Caco-2 (cell line): ENCODE results near the gene USP24. TPM values are rescaled to one million over a fixed set of nuclear protein-coding genes. Genes with fewer than 3 reads are reported as not detected.

Source experiments
- BruUV-seq: library from RNA; stranded (reverse); fragments of 400-500 nt; replicated peaks from 2 replicates; lab custom pipeline; 2021; lab: Mats Ljungman, UMichigan
- CTCF ChIA-PET: fragments of 300-600 bp; sonication (Branson Sonifier 250); formaldehyde crosslinking; loops from one replicate; lab custom pipeline; 2022; ENCODE audit warnings: antibody characterized with exemption; lab: Charles Lee
- POLR2A ChIA-PET: fragments of 300-600 bp; sonication (Branson Sonifier 250); formaldehyde crosslinking; loops from one replicate; lab custom pipeline; 2022; ENCODE audit warnings: antibody characterized with exemption; lab: Charles Lee
- DNase-seq, 2 experiments: peaks; one replicate each; pipeline versions ENCODE4 v3.0.0 to v3.0.0-alpha.2; 2020 to 2022
- H3K27me3 ChIP-seq: replicated peaks from 2 replicates; pipeline ENCODE4 v1.6.0; 2011; ENCODE audit warnings: low read length; ENCODE audit not compliant: control insufficient read depth, insufficient read depth
- H3K36me3 ChIP-seq: 2 replicates; pipeline ENCODE4 v1.5.1; 2011; ENCODE audit warnings: low read length; ENCODE audit not compliant: control insufficient read depth, insufficient read depth
- H3K4me1 ChIP-seq: fragments of 250-450 bp; sonication (Bioruptor Pico); 2 replicates; pipeline ENCODE4 v1.5.1; 2020; ENCODE audit warnings: mild to moderate bottlenecking
- H3K4me3 ChIP-seq: 2 replicates; pipeline ENCODE4 v1.5.1; 2011; ENCODE audit warnings: low read depth, mild to moderate bottlenecking, control low read depth, low read length
- H3K9me3 ChIP-seq: fragments of 250-450 bp; sonication (Bioruptor Pico); 2 replicates; pipeline ENCODE4 v1.5.1; 2020; ENCODE audit warnings: mild to moderate bottlenecking, moderate library complexity
- H3K27ac Mint-ChIP-seq: one replicate; pipeline ENCODE4 v1.8.0; 2022; ENCODE audit warnings: mixed read lengths; ENCODE audit not compliant: unreplicated experiment
- H3K27me3 Mint-ChIP-seq: one replicate; pipeline ENCODE4 v1.8.0; 2022; ENCODE audit warnings: mixed read lengths; ENCODE audit not compliant: insufficient read depth, unreplicated experiment
- H3K36me3 Mint-ChIP-seq: one replicate; pipeline ENCODE4 v1.8.0; 2022; ENCODE audit warnings: mild to moderate bottlenecking, mixed read lengths; ENCODE audit not compliant: insufficient read depth, unreplicated experiment
- H3K4me1 Mint-ChIP-seq: one replicate; pipeline ENCODE4 v1.8.0; 2022; ENCODE audit warnings: low read depth, mixed read lengths; ENCODE audit not compliant: unreplicated experiment
- H3K4me3 Mint-ChIP-seq: one replicate; pipeline ENCODE4 v1.8.0; 2022; ENCODE audit warnings: mild to moderate bottlenecking, moderate library complexity, mixed read lengths; ENCODE audit not compliant: unreplicated experiment
- H3K9me3 Mint-ChIP-seq: one replicate; pipeline ENCODE4 v1.8.0; 2022; ENCODE audit warnings: mixed read lengths; ENCODE audit not compliant: unreplicated experiment
- CTCF ChIP-seq, 2 experiments: fragments of 200-600 bp in 1 of 2; IDR thresholded peaks; 1 replicate in 1 of 2; 2 replicates in 1 of 2; pipeline versions ENCODE4 v1.5.1 to v1.8.0; 2011 to 2022; ENCODE audit warnings: antibody characterized with exemption in 1 of 2, control low read depth in 1 of 2, inconsistent platforms in 1 of 2, low read depth in 1 of 2, low read length in 1 of 2, mild to moderate bottlenecking in 1 of 2, moderate library complexity in 1 of 2; ENCODE audit not compliant: insufficient read depth in 1 of 2, severe bottlenecking in 1 of 2, unreplicated experiment in 1 of 2
- intact Hi-C: fragments of 100-400 bp; cut with micrococcal nuclease; formaldehyde crosslinking; loops from one replicate; pipeline ENCODE4 v1.10.0; 2022; ENCODE audit not compliant: unreplicated experiment
- total RNA-seq: library from RNA; stranded (reverse); gene quantifications from 2 replicates; pipeline ENCODE4 v1.2.3, GENCODE V29; 2022

USP24 gene
- total RNA-seq, 1 experiment from 2014 or later = 34.7 TPM

GRCh38 chr1:55087439-55087838 lies 127.7 kb downstream of the USP24 start:
- no peak for TF ChIP-seq CTCF (IDR thresholded peaks at IDR 0.05; ENCODE audit: insufficient read depth in 1 of 2, low read depth in 1 of 2, low read length in 1 of 2, severe bottlenecking in 1 of 2, unreplicated experiment in 1 of 2)
- POLR2A ChIA-PET = no interaction called here
- no peak overlapping the region for H3K4me3 Mint-ChIP-seq
- no peaks in the 10 kb centered on the region for H3K9me3 Mint-ChIP-seq
- H3K4me1 ChIP-seq = no peaks in the 10 kb centered on the region
- no peaks in the 10 kb centered on the region for H3K9me3 ChIP-seq
- BruUV-seq = no TSS peak
- intact Hi-C loops = no loop called here
- H3K27me3 ChIP-seq = no peaks in the 10 kb centered on the region
- no peak overlapping the region for H3K4me3 ChIP-seq
- no peaks in the 10 kb centered on the region for H3K27me3 Mint-ChIP-seq
- CTCF ChIA-PET = no interaction called here
- no peaks in the 10 kb centered on the region for H3K4me1 Mint-ChIP-seq
- peaks cover 49% of the 10 kb centered on the region for H3K36me3 Mint-ChIP-seq
- peaks cover 1% of the 10 kb centered on the region; the same call in 1 of the 2 replicates for H3K36me3 ChIP-seq
- no peak for DNase-seq
- H3K27ac Mint-ChIP-seq = no peak overlapping the region

GRCh38 chr1:55084257-55084656 lies 130.9 kb downstream of the USP24 start:
- no peaks in the 10 kb centered on the region for H3K4me1 ChIP-seq
- no peaks in the 10 kb centered on the region for H3K9me3 ChIP-seq
- no peaks in the 10 kb centered on the region for H3K27me3 ChIP-seq
- CTCF ChIA-PET = no interaction called here
- no peak overlapping the region for H3K4me3 Mint-ChIP-seq
- no peak overlapping the region for H3K27ac Mint-ChIP-seq
- POLR2A ChIA-PET = no interaction called here
- intact Hi-C loops = no loop called here
- peaks cover 50% of the 10 kb centered on the region for H3K36me3 Mint-ChIP-seq
- no peak for TF ChIP-seq CTCF (IDR thresholded peaks at IDR 0.05; ENCODE audit: insufficient read depth in 1 of 2, low read depth in 1 of 2, low read length in 1 of 2, severe bottlenecking in 1 of 2, unreplicated experiment in 1 of 2)
- BruUV-seq = no TSS peak
- H3K4me3 ChIP-seq = no peak overlapping the region
- no peaks in the 10 kb centered on the region for H3K9me3 Mint-ChIP-seq
- no peaks in the 10 kb centered on the region for H3K27me3 Mint-ChIP-seq
- DNase-seq = no peak
- H3K4me1 Mint-ChIP-seq = peaks cover 10% of the 10 kb centered on the region
- no peaks in the 10 kb centered on the region; the same call in 1 of the 2 replicates for H3K36me3 ChIP-seq

GRCh38 chr1:55081905-55082296 lies 133.3 kb downstream of the USP24 start:
- no TSS peak for BruUV-seq
- Histone ChIP-seq H3K36me3 (no peaks in the 10 kb centered on the region; the same call in none of the 2 replicates), H3K4me3 (no peak overlapping the region), H3K4me1 (no peaks in the 10 kb centered on the region), H3K27me3 (no peaks in the 10 kb centered on the region), H3K9me3 (no peaks in the 10 kb centered on the region)
- H3K4me3 Mint-ChIP-seq = no peak overlapping the region
- peaks cover 54% of the 10 kb centered on the region for H3K36me3 Mint-ChIP-seq
- no peak for TF ChIP-seq CTCF (IDR thresholded peaks at IDR 0.05; ENCODE audit: insufficient read depth in 1 of 2, low read depth in 1 of 2, low read length in 1 of 2, severe bottlenecking in 1 of 2, unreplicated experiment in 1 of 2)
- ChIA-PET CTCF (no interaction called here), POLR2A (no interaction called here)
- H3K4me1 Mint-ChIP-seq = peaks cover 10% of the 10 kb centered on the region
- H3K9me3 Mint-ChIP-seq = no peaks in the 10 kb centered on the region
- no peak overlapping the region for H3K27ac Mint-ChIP-seq
- H3K27me3 Mint-ChIP-seq = no peaks in the 10 kb centered on the region
- intact Hi-C loops = no loop called here
- no peak for DNase-seq
